Esophagus muscularis mucosa (tissue), 3 donors: ENCODE measurements around the gene GPC5.

Source experiments
- POLR2A ChIP-seq: fragments of 450-650 bp; IDR thresholded peaks from one replicate; pipeline ENCODE4 v1.6.1; 2017; ENCODE audit warnings: antibody characterized with exemption, moderate library complexity, mild to moderate bottlenecking, low read depth
- POLR2AphosphoS5 ChIP-seq, 2 donors: sonication (generic); formaldehyde crosslinking; IDR thresholded peaks; one replicate each; pipeline ENCODE4 v1.6.1; 2017; ENCODE audit warnings: antibody characterized with exemption in 2 of 2
- TF ChIP-seq, protein P1 (sequence below), 3 experiments: fragments of 200-600 bp in 2 of 3; fragments of 450-650 bp in 1 of 3; sonication (generic) in 2 of 3; IDR thresholded peaks; one replicate each; pipeline ENCODE4 v1.5.1; 2017 to 2019; ENCODE audit warnings: antibody characterized with exemption in 3 of 3, mild to moderate bottlenecking in 2 of 3, moderate library complexity in 1 of 3

DNA sequence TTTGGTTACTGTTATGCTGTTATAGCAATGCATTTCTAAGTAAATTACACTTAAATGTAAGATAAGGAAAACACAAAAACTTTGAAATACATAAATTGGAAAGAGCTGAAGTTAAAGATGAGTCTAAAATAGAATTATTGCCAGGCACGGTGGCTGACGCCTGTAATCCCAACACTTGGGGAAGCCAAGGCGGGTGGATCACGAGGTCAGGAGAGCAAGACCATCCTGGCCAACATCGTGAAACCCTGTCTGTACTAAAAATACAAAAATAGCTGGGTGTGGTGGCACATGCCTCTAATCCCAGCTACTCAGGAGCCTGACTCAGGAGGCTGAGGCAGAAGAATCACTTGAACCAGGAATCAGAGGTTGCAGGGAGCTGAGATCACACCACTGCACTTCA, 922.8 kb downstream of the GPC5 start:
- TF ChIP-seq, protein P1, sequence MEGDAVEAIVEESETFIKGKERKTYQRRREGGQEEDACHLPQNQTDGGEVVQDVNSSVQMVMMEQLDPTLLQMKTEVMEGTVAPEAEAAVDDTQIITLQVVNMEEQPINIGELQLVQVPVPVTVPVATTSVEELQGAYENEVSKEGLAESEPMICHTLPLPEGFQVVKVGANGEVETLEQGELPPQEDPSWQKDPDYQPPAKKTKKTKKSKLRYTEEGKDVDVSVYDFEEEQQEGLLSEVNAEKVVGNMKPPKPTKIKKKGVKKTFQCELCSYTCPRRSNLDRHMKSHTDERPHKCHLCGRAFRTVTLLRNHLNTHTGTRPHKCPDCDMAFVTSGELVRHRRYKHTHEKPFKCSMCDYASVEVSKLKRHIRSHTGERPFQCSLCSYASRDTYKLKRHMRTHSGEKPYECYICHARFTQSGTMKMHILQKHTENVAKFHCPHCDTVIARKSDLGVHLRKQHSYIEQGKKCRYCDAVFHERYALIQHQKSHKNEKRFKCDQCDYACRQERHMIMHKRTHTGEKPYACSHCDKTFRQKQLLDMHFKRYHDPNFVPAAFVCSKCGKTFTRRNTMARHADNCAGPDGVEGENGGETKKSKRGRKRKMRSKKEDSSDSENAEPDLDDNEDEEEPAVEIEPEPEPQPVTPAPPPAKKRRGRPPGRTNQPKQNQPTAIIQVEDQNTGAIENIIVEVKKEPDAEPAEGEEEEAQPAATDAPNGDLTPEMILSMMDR (IDR thresholded peaks at IDR 0.05): no peak
- TF ChIP-seq POLR2AphosphoS5 (IDR thresholded peaks at IDR 0.05) (no peak), POLR2A (no peak)
